HG03108 (cell line): ENCODE measurements around the gene FILIP1L.

Source experiments
- ATAC-seq: cut with Tn5 transposase; IDR thresholded peaks from one replicate; pipeline ENCODE4 v1.9.1; 2021; ENCODE audit warnings: moderate library complexity; ENCODE audit not compliant: unreplicated experiment

The FILIP1L gene

DNA sequence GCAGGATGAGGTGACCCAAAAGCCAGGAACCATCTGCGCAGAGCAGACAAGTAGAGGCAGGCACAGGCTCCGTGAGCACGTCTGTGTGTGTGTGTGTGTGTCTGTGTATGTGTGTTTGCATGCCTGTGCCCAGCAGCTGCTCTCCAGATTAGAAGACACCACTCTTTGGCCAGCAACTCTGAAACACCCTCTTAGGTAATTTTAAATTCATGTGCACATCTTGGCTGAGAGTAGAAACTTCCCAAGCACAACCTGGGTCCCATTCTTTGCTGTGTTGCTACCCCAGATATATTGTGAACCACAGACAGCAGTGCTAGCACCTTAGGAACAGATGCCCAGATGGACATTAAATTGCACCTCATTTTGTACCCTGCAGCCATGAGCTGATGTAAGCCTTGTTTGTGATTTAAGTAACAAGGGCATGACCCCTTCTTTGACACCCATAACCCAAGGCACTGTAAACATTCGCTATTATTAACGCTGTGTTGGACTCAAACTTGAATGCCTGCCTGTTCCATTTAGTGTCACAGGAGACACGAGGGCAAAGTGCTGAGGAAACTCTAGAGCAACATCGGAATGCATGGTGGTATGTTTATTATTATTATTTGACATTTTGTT is at the start of gene FILIP1L:
TSS of gene FILIP1L (minus strand) at position 89 of the 618 bp plus-strand sequence.
- ATAC-seq: no peak

DNA sequence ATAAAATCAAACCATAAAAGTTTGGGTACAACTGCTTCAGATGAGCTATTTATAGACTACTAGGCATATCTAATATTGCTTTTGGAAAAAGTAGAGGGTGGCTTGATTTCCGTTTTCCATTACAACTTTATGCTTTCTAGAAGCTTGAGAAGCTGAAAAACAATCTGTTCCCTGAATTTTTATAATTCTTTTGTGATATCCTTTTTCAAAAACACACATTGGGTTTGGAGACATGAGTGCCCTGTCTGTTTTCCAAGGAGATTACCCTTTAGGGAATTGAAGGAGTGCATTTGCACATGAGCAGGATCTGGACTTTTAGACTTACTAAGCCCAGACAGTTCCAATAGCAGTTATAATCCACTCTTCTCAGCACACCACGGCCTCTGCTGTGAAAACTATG is 49.5 kb upstream of the FILIP1L start:
- no peak for ATAC-seq

DNA sequence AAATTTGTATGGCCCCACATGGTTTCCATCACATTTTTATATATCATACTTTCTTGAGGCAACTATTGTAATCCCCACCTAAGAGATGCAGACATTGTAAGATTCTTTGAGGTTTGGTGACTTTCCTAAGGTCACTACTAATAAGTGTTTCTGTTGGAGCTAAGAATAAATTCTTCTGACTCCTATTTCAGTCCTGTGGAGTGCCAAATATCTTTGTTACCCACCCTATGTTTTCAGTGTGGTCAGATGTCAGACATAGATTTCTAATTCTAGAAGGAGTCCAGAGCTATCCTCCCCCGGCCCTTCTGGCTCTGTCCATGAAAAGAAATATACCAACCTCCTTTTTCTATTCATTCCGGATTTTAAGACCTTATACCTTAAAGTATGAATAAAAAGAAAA is 46.2 kb upstream of the FILIP1L start:
- ATAC-seq: no peak

- no peak for ATAC-seq
Observed at GRCh38 chr3:100159331-100160153, 45.2 kb upstream of the FILIP1L start.

DNA sequence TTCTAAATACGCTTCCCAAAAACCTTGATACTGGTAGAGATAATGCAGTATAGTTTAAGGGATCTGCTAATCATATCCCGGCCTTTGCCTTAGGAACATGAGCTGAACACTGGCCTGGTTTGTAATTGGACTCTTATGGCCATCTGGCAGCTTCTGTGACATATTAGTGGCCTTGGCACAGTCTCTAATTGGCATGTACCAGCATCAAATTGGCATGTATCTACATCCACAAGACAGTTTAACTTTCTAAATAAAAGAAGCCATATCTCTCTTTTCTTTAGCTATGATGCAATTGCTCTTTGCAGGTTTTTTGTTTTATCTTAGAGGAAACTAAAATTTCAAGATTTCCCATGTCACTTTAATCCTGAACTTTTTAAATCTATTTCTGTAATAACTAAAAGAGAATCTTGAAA is 44.6 kb upstream of the FILIP1L start:
- no peak for ATAC-seq

DNA sequence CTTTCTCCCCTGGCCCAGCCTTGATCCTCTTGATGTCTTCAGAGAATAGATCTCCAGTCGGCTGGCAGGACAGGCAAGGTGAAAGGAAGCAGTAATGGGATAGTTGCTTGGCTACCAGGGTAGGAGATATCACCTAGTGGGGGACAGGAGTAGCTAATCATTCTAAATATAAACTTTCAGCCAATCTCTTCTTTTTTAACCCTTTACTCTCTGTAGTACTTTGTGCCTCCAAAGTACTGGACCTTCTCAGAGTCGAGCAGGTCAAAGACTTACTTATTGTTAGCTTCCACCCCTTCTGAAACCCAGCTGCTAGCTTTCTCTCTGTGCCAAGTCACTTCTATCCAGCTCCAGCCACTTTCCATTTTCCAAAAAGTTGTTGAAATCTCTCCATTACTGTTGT is 43.4 kb upstream of the FILIP1L start:
- no peak for ATAC-seq

- ATAC-seq: no peak
Observed at GRCh38 chr3:100155590-100155989, 41.3 kb upstream of the FILIP1L start.

DNA sequence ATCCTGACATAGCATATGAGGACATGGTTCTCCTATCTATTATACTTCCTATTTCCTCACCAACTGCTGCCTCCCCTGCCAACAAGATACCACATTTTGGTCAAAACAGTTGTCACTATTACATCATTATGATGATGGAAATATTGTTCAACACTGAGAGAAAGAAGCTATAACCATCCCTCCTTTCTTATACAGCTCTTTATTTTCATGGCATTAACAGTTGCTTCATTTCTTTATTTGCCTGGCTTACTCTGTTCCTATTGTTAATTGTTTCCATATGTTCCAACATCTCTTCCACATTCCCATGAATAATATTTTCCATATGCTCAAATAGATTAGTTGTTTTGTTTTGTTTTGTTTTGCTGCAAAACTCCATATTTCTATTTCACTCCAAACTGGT is 40.8 kb upstream of the FILIP1L start:
- ATAC-seq: no peak

GRCh38 chr3:100154171-100154570 is 39.9 kb upstream of the FILIP1L start:
- ATAC-seq: no peak

- ATAC-seq: no peak
Observed at GRCh38 chr3:100151024-100151707, 36.9 kb upstream of the FILIP1L start.

DNA sequence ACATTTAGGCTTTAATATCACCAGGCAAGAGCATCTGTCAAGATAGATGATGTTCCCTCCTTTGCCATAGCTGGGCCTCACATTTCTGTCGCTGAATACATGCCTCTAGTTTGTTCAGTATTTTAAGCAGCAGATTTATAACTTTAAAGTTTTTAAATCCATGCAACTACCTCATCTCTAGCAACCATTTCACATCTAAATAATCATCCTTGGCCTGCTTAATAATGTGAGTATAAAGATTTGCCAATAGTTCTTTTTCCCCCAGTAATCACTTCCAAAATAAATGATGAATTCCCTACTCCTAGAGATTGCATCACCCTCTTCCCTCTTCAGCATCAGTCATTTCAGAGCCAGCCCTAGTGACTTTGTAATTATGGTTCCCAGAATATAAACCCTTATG is 36.2 kb upstream of the FILIP1L start:
- no peak for ATAC-seq

DNA sequence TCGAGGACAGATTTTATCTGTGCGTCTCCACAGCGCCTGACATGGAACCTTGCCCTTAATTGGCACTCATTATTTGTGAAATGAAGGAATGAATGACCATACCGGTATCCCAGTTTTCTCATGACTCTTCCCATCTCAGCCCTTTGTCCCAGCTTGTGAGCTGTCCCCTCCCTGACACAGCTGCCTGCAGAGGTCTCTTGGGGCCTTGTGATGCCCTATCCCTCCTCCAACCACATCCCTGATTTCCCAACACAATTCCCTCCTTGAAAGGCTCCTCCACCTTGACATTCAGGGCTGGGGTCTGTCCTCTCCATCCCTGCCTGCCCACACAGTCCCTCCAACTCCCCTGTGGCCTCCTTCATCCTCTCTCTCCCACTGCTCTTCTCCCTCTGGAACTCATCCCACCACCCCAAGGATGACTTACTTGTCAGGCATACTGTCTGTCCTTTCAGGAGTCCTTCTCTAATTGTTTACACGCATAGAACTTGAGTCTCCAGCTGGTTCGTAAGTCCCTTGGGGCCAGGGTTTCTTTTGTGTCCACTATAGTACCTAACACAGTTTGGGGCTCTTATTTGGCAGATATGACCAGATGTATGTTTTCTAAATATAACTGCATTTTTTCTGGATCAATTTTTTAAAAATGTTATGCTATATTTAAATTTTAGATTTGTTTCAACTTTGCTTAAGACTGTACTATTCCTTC is 35.6 kb upstream of the FILIP1L start:
- ATAC-seq: no peak

DNA sequence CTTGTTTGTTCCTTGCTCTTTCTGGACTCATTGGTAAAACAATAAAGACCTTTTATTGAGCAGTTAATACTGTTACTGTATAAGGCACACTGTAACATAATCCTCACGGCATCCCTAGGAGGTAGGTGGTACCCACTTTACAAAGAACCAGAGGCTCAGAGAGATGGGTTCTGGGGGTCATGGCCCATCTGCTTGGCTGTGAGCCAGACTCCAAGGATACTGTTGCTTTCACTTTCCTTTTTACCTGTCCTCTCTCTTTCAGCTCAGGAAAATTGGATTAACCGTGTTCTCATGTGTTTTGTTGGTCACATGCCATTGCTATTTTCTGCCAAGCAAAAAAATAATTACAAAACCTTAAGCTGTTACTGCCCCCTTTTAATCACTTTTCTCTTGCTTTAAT is 34.8 kb upstream of the FILIP1L start:
- no peak for ATAC-seq

- ATAC-seq: peak; percentile 56
Observed at GRCh38 chr3:100144255-100144866, 30.1 kb upstream of the FILIP1L start.

DNA sequence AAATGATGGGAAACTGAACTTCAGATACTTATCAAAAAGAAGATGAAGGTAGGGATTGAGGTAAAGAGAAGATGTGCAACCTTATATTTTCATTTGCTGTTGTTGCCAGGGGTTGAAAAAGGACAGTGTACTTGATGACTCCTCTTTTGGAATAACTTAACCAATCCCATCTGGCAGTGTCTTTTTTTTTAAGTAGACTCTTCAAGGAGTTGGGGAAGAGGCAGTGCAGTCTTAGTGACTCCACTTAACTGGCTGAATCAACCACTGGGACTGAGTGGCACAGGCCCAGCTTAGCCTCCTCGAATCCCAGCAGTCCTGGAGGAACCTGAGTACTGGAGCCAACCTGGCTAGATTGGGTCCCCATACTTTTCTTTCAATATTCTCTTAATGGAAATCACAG is 27.3 kb upstream of the FILIP1L start:
- ATAC-seq: no peak

GRCh38 chr3:100140976-100141375 is 26.7 kb upstream of the FILIP1L start:
- ATAC-seq: no peak

DNA sequence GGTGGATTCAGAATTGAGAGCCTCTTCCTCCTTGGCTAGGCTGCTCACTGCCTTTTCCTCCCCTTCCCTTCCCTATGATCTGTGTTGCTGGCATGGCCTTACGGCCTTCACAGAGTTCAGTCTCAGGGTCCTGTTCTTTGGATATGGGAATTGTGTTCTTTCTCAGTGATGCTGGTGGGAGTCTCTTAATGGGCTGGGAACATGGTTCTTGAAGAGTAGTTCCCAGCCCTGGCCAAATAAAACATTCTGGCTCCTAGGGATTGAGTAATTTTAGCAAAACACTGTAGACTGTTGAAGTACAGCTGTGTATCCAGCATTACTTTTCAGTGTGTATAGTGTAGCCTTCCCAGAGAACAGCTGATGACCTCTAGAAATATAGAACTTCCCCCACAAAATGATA is 22.6 kb upstream of the FILIP1L start:
- no peak for ATAC-seq

DNA sequence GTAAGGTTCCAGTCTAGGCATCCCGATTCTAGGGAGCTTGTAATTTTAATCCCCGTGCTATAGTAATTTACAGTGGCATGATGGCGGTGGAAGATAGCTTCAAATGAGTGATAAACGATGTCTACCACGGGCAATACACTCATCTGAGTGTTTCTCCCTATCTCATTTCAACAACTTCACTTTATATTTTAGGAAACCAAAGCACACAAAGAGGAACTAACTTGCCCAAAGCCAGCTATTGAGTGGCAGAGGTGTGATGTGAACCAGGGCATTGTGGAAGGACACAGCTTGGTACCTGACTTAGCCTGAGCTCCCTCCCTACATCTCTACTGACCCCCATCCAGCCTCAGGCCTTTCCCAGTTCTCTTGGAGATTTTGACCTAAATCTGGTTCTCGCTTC is 16.9 kb upstream of the FILIP1L start:
- no peak for ATAC-seq

DNA sequence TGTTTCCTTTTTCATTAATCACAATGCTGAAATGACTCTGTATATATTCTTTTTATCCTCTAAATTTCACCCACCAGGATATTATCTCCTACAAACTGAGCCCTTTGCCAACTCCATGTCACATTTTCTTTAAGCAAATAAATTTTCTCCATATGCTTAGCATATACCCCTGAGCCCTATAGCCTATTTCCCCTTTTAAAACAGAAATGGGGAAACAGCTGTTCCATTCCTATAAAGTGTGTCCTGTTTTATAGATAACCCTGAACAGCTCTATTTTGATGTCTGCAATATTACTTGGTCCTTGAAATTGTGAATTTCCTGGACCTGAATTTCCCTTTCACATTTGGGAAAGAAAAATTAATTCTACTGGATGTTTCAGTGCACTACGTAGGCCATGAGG is 15.6 kb upstream of the FILIP1L start:
- no peak for ATAC-seq

GRCh38 chr3:100128565-100128964 is 14.3 kb upstream of the FILIP1L start:
- ATAC-seq: no peak

- no peak for ATAC-seq
Observed at GRCh38 chr3:100127792-100128191, 13.5 kb upstream of the FILIP1L start.
